Ascending aorta (tissue), 2 donors: ENCODE results near the gene RASGEF1B. TPM values are rescaled to one million over a fixed set of nuclear protein-coding genes. Genes with fewer than 3 reads are reported as not detected.

Experiments
- DNase-seq, 2 donors: peaks; one replicate each; pipeline ENCODE4 v3.0.0-alpha.2; 2019; ENCODE audit warnings: low spot score in 2 of 2
- H3K27ac ChIP-seq, 2 donors: fragments of 200-600 bp; sonication (generic); one replicate each; pipeline ENCODE4 v1.5.1; 2016 to 2017; ENCODE audit warnings: mild to moderate bottlenecking in 1 of 2
- H3K27me3 ChIP-seq: fragments of 200-600 bp; sonication (generic); one replicate; pipeline ENCODE4 v1.5.1; 2017
- H3K36me3 ChIP-seq, 2 donors: fragments of 200-600 bp; sonication (generic); one replicate each; pipeline ENCODE4 v1.5.1; 2016
- H3K4me1 ChIP-seq, 2 donors: fragments of 200-600 bp; sonication (generic); one replicate each; pipeline ENCODE4 v1.5.1; 2016 to 2017; ENCODE audit warnings: mild to moderate bottlenecking in 1 of 2
- H3K4me3 ChIP-seq, 2 donors: fragments of 200-600 bp; sonication (generic); one replicate each; pipeline ENCODE4 v1.5.1; 2016 to 2017; ENCODE audit warnings: mild to moderate bottlenecking in 1 of 2
- H3K9me3 ChIP-seq, 2 donors: fragments of 200-600 bp; sonication (generic); one replicate each; pipeline ENCODE4 v1.5.1; 2016
- intact Hi-C: fragments of 100-400 bp; cut with DNase I; formaldehyde crosslinking; loops from one replicate; pipeline ENCODE4 v1.15.1; 2023
- total RNA-seq: library from RNA; depleted of rRNA; stranded (reverse); fragments of >200 nt; gene quantifications from one replicate; pipeline ENCODE4 v1.1.0, GENCODE V29; 2016
- TF ChIP-seq, protein P1 (sequence below), 3 experiments: fragments of 200-600 bp in 2 of 3; fragments of 450-650 bp in 1 of 3; sonication (generic) in 2 of 3; IDR thresholded peaks; one replicate each; pipeline ENCODE4 v1.5.1; 2016 to 2019; ENCODE audit warnings: antibody characterized with exemption in 3 of 3, mild to moderate bottlenecking in 1 of 3, moderate library complexity in 1 of 3

The RASGEF1B gene
- total RNA-seq, 1 donor from 2014 or later = 8.4 TPM

DNA sequence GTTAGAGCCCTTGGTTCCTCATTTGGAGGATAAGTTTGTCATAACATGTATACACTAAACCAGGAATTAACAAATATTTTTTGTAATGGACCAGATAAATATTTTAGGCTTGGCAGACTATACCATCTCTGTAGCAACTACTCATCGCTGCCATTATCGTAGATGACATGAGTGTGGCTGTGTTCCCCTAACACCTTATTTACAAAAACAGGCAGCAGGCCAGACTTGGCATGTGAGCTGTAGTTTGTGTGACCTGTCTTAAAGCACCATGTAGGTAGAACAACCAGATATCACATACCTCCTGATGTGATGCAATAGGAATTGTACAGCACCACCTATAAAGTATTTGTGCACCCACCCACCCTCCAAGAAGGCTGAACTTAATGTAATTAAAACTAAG, 82.0 kb downstream of the RASGEF1B start:
- H3K36me3 ChIP-seq = no peaks in the 10 kb centered on the region
- DNase-seq = no peak
- no peaks in the 10 kb centered on the region for H3K27me3 ChIP-seq
- no peaks in the 10 kb centered on the region for H3K9me3 ChIP-seq
- H3K4me1 ChIP-seq = no peaks in the 10 kb centered on the region
- H3K27ac ChIP-seq = no peak overlapping the region
- intact Hi-C loops = no loop called here
- no peak overlapping the region for H3K4me3 ChIP-seq
- TF ChIP-seq, protein P1, sequence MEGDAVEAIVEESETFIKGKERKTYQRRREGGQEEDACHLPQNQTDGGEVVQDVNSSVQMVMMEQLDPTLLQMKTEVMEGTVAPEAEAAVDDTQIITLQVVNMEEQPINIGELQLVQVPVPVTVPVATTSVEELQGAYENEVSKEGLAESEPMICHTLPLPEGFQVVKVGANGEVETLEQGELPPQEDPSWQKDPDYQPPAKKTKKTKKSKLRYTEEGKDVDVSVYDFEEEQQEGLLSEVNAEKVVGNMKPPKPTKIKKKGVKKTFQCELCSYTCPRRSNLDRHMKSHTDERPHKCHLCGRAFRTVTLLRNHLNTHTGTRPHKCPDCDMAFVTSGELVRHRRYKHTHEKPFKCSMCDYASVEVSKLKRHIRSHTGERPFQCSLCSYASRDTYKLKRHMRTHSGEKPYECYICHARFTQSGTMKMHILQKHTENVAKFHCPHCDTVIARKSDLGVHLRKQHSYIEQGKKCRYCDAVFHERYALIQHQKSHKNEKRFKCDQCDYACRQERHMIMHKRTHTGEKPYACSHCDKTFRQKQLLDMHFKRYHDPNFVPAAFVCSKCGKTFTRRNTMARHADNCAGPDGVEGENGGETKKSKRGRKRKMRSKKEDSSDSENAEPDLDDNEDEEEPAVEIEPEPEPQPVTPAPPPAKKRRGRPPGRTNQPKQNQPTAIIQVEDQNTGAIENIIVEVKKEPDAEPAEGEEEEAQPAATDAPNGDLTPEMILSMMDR (IDR thresholded peaks at IDR 0.05) = no peak

DNA sequence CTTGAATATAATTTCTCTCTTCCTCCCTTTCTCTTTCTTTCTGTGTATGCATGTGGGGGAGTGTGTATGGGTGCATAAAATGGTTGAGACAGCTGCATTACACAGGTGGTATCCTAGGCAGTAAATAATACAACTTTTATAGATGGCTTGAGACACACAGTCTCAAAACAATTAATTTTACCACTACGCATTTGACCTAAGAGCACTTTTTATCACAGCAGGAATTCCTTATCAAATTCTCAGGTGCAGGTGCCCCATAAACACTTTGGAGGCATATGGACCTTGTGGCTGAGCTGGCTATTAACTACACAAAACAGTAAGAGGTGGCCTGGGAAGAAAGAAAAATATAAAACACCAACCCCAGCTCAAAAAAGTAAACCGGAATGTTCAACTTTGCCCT, 91.3 kb downstream of the RASGEF1B start:
- H3K4me1 ChIP-seq = no peaks in the 10 kb centered on the region
- H3K9me3 ChIP-seq = no peaks in the 10 kb centered on the region
- intact Hi-C loops = no loop called here
- no peak for DNase-seq
- H3K27ac ChIP-seq = no peak overlapping the region
- TF ChIP-seq, protein P1 (IDR thresholded peaks at IDR 0.05) = no peak
- no peaks in the 10 kb centered on the region for H3K36me3 ChIP-seq
- H3K4me3 ChIP-seq = no peak overlapping the region
- H3K27me3 ChIP-seq = no peaks in the 10 kb centered on the region

DNA sequence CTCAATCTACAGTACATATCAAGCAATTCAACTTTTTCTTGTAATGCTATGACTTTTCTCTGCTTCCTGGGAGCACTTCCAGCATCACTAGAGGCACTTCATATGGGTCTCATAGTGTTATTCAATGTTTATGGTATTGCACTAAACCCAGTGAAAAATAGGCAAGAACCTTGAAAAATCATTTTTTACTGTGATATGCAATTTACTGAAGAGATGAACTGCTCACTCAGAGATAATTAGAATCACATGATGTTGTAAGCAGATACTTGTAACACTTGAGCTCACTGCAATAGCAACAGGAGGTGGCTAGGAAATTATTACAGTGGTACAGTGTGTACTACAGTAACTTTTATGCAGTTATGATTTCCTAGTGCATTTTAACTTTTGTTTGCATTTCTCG, 93.3 kb downstream of the RASGEF1B start:
- intact Hi-C loops = no loop called here
- no peaks in the 10 kb centered on the region for H3K36me3 ChIP-seq
- TF ChIP-seq, protein P1 (IDR thresholded peaks at IDR 0.05) = no peak
- no peaks in the 10 kb centered on the region for H3K4me1 ChIP-seq
- H3K9me3 ChIP-seq = no peaks in the 10 kb centered on the region
- no peak for DNase-seq
- H3K4me3 ChIP-seq = no peak overlapping the region
- no peak overlapping the region for H3K27ac ChIP-seq
- no peaks in the 10 kb centered on the region for H3K27me3 ChIP-seq

DNA sequence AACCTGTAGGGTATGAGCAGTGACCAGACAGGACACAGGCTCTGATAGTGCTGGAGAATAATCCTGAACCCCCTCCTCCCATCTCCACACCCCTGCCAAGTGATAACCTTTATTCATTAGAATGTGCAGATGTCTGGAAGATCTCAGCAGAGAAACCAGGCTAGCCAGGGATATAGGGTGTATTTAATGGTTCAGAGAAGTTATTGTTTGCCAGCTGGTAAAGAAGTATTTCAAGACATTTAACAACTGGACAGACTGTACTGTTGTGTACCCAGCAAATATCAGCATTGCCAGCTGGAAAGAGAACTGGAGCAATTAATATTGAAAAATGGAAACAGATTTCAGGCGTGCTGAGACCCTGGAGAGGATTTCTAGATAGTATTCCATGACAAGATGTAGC, 94.5 kb downstream of the RASGEF1B start:
- intact Hi-C loops = no loop called here
- Histone ChIP-seq H3K4me3 (no peak overlapping the region), H3K27ac (no peak overlapping the region), H3K36me3 (no peaks in the 10 kb centered on the region), H3K9me3 (no peaks in the 10 kb centered on the region), H3K4me1 (no peaks in the 10 kb centered on the region), H3K27me3 (no peaks in the 10 kb centered on the region)
- no peak for DNase-seq
- TF ChIP-seq, protein P1 (IDR thresholded peaks at IDR 0.05) = no peak

DNA sequence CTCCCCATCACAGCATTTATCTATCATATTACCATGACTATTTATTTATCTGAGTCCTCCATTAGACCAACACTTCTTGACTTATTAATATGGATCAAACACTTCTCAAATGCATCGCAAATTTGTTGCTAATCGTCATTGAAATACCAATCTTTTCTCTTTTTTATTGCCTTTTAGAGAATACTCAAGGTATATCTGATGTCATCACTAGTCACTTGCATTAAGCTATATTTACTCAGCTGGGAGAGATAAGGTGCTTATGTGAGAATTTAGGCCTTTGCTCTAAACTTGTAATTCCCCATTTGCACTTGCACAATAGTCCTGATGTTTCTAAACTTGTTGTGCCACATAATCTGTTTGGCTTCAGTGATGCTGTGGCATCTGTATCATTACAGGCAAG, 95.0 kb downstream of the RASGEF1B start:
- no peaks in the 10 kb centered on the region for H3K4me1 ChIP-seq
- intact Hi-C loops = no loop called here

More for the DNA sequence above, 95.0 kb downstream of the RASGEF1B start:
- no peaks in the 10 kb centered on the region for H3K9me3 ChIP-seq
- H3K27ac ChIP-seq = no peak overlapping the region
- H3K27me3 ChIP-seq = no peaks in the 10 kb centered on the region
- H3K36me3 ChIP-seq = no peaks in the 10 kb centered on the region
- TF ChIP-seq, protein P1 (IDR thresholded peaks at IDR 0.05) = no peak
- no peak for DNase-seq
- no peak overlapping the region for H3K4me3 ChIP-seq
